Measurements from ENCODE around the gene MYCBP2.

Gene MYCBP2

DNA sequence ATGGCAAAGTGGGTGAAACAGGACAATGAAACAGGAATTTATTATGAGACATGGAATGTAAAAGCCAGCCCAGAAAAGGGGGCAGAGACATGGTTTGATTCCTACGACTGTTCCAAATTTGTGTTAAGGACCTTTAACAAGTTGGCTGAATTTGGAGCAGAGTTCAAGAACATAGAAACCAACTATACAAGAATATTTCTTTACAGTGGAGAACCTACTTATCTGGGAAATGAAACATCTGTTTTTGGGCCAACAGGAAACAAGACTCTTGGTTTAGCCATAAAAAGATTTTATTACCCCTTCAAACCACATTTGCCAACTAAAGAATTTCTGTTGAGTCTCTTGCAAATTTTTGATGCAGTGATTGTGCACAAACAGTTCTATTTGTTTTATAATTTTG is 326.4 kb downstream of the MYCBP2 start:
- no peaks in the 10 kb centered on the region for H3K27me3 ChIP-seq (replicated peaks; ENCODE audit: insufficient read depth, low read length)
- peak overlapping the region; percentile 46 for H3K4me2 ChIP-seq (ENCODE audit: low read depth, low read length)
- H4K20me1 ChIP-seq (ENCODE audit: insufficient read depth, low read length) = no peaks in the 10 kb centered on the region
- peaks cover 13% of the 10 kb centered on the region for H3K4me1 ChIP-seq (ENCODE audit: low read length)
- no peak overlapping the region for H3K9ac ChIP-seq (ENCODE audit: low read length)
- H3K4me3 ChIP-seq (ENCODE audit: low read length) = no peak overlapping the region
- H3K9me3 ChIP-seq (replicated peaks; ENCODE audit: insufficient read depth, low read length) = no peaks in the 10 kb centered on the region
- H2AFZ ChIP-seq (ENCODE audit: low read length) = no peak overlapping the region
- DNase-seq = no peak
- no peaks in the 10 kb centered on the region for H3K9me2 ChIP-seq (replicated peaks; ENCODE audit: insufficient read depth, low read length)
- H3K27ac ChIP-seq (ENCODE audit: low read length) = no peak overlapping the region
- peaks cover 4% of the 10 kb centered on the region; the same call in 1 of the 2 replicates for H3K79me2 ChIP-seq (ENCODE audit: low read length)
- no peak for TF ChIP-seq EZH2phosphoT487 (IDR thresholded peaks at IDR 0.05; ENCODE audit: low read length)
- no peak for TF ChIP-seq EZH2 (optimal IDR thresholded peaks at IDR 0.05; ENCODE audit: low read depth, low read length)
- TF ChIP-seq, protein P1, sequence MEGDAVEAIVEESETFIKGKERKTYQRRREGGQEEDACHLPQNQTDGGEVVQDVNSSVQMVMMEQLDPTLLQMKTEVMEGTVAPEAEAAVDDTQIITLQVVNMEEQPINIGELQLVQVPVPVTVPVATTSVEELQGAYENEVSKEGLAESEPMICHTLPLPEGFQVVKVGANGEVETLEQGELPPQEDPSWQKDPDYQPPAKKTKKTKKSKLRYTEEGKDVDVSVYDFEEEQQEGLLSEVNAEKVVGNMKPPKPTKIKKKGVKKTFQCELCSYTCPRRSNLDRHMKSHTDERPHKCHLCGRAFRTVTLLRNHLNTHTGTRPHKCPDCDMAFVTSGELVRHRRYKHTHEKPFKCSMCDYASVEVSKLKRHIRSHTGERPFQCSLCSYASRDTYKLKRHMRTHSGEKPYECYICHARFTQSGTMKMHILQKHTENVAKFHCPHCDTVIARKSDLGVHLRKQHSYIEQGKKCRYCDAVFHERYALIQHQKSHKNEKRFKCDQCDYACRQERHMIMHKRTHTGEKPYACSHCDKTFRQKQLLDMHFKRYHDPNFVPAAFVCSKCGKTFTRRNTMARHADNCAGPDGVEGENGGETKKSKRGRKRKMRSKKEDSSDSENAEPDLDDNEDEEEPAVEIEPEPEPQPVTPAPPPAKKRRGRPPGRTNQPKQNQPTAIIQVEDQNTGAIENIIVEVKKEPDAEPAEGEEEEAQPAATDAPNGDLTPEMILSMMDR (IDR thresholded peaks at IDR 0.05; ENCODE audit: low read length) = no peak
- no peaks in the 10 kb centered on the region; the same call in 1 of the 2 replicates for H3K36me3 ChIP-seq (replicated peaks; ENCODE audit: insufficient read depth, low read length)
- 0 out of 2 replicates have a peak, but pooled peaks cover 9% of the 10 kb centered on the region for H3F3A ChIP-seq (ENCODE audit: insufficient read depth, low read length)

All from MM.1S (cell line).